Measurements from ENCODE around the gene SNED1.

Gene SNED1

DNA sequence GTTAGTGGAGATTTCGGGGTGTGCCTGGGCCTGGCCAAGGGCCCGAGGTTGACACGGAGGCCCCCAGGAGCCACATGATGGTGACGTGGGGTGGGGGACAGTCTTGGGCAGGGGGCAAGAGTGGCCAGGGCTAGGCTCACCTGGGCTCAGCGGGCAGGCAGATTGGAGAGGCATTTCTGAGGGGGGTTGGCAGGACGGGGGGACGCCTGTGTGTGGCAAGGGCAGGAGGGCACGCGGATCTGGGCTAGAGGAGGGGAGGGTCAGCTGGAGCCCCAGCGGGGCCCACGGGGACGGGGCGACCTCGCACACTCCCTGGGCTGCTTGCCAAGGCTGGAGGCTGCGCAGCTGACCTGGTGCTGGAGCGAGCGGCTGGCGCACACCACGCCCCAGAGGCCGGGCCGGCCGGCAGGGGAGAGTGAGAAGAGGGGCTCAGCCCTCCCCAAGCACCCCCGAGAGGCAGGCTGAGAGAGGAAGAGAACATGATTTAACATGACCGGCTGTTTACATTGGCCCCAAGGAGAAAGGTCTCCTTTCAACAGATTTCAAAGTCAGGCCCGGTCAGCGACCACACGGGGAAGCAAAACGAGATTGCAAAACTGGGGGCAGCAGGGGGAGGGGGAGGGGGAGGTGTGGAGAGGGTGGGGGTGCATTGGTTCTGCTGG, 38.0 kb upstream of the SNED1 start:
- peak in 1 of 2 donors; percentile 10 for DNase-seq

- DNase-seq = peak in 1 of 2 donors; percentile 36
Observed at GRCh38 chr2:240960971-240961876, 37.2 kb upstream of the SNED1 start.

GRCh38 chr2:240961910-240962299, 36.5 kb upstream of the SNED1 start:
- DNase-seq = no peak

DNA sequence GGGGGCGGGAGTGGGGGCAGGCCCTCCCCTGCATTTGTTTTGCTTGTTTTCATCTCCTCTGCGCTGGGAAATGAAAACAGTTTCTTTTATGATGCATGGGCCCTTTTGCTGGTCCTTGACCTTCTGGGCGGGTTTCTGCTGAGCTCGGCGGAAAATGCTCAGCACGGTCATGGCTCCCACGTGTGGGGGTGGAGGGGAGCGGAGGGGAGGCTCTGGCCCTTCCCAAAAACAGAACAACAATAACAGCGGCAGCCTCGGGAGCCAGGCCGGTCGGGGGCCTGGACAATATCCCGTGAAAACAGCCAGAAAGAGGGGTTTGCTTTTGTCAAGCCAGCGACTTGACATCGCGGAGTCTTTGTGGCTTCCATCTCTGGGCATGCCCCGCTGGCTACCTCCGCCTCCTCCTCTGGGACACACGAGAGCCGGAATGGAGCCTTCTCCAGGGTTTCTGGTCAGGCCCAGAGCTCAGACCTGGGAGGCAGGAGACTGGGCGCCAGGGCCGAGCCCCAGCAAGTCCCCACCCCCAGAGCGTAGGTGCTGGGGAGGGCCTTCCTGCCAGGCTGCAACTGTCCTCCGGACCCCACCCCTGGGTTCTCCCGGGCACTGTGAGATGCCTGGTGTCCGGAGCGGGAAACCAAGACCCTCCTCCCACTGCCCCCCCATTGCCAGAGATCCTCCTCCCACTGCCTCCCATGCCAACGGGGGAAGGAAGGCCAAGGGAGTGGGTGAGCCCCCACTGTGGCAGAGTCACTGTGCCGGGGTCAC, 35.9 kb upstream of the SNED1 start:
- peak in 1 of 2 donors; percentile 10 for DNase-seq

- no peak for DNase-seq
Observed at GRCh38 chr2:240963065-240963867, 35.2 kb upstream of the SNED1 start.

GRCh38 chr2:240963868-240964703, 34.3 kb upstream of the SNED1 start:
- no peak for DNase-seq

DNA sequence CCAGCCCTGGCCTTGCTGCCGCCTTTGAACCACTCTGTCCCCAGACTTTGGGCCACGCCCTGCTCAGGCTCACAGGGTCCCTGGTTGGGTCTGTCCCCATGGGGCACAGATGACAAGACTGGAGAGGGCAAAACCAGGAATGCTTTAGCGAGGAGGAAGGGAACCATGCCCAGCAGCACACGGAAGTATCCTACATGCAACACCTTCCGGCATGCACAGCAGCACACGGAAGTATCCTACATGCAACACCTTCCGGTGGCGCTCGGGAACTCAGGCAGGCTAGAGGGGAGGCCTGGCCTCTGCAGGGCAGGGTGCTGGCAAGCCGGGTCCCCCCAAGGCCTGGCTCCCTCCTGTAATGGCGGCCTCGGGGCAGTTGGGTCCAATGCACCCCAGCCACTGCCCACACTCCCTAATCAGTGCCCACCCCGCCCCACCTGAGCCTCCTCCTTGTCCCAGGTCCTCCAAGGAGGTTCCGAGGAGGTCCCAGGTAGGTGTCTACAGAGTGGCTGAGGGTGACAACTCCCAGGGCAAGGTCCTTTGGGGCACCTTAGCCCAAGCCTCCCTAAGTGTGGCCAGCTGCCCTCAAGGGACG, 33.6 kb upstream of the SNED1 start:
- DNase-seq = peak in 1 of 2 donors; percentile 10

- DNase-seq = peak; percentile 39 to 52
Observed at GRCh38 chr2:240965296-240965904, 33.0 kb upstream of the SNED1 start.

DNA sequence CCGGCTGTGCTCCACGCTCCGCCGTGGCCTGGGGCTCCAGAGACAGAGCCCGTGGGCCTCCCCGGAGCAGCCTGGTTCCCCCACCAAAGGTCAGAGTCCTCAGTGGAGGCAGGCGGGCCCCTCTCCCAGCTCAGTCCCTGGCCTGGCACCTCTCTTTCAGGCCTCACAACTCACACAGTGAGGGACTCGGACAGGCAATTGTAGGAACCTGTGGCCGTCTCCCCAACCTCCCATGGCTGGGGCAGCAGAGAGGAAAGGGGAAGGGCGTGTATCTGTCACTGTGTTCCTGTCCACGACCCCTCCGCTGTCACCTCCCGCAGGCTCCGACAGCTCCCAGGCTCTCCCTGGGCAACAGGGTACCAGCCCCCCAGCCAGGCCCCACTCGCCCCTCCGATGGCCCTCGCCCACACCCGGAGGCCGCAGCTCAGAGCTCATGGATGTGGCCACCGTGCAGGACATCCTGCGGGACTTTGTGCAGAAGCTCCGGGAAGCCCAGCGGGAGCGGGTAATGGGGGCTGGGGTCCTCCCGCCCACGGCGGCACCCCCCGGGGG, 32.4 kb upstream of the SNED1 start:
- peak in 1 of 2 donors; percentile 28 for DNase-seq

DNA sequence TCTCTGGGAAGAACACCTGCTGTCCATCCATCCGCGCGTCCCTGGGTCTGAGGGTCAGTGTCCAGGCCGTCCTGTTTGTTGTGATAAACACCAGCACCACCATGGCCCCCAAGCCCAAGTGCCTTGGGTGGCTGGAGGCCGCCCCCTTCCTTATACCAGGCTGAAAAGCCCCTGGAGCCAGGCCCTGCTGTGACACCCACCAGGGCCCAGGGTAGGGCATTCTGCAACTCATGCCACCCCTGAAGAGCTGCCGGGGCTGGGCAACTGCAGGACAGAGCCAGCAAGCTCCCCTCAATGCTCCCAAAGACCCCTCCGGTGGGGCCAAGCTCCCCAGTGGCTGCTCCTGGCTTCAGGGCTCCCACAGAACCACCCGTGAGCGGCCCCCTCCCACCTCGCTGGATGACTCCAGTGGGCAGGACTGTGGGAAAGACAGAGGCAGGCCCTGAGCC, 31.9 kb upstream of the SNED1 start:
- DNase-seq = no peak

GRCh38 chr2:240966906-240967680, 31.3 kb upstream of the SNED1 start:
- no peak for DNase-seq

DNA sequence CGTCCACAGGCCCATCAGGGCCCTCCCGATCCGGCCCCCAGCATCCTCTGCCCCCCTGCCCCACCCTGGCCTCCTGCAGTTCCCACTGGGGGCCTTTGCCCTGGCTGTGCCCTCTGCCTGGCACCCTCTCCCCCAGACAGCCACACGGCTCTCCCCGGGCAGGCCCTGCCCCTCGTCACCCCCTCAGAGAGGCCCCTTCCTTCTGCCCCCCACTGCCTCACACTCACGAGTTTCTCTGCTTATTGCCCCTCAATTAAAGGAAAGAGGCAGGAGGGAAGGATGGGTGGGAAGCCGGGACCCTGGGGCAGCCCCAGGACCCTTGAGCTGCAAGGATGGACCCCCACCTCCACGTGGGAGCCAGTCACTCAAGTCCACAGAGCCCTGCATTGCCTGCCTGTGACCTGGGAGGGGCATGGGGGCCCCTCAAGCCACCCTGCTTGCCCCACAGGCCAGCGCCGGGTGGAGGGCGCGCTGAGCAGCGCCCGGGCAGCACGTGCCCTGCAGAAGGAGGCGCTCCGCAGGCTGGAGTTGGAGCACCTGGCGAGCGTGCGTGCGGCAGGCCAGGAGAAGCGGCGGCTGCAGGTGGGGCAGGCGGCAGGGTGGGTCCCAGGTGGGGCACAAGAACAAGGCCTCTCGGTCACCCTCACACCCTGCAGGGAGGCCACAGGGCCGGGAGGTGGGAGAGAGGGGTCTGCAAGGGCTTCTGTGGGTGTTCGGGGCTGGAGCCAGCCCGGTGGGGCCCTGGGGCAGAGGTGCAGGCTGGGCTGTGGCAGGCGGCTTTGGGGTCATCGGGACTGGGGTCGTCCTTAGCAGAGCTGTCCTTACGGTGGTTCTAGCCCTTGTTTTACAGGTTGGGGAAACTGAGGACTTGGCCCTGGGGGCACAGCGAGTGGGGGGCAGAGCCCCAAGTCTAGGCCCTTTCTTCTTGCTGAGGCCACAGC, 30.5 kb upstream of the SNED1 start:
- DNase-seq = no peak

DNA sequence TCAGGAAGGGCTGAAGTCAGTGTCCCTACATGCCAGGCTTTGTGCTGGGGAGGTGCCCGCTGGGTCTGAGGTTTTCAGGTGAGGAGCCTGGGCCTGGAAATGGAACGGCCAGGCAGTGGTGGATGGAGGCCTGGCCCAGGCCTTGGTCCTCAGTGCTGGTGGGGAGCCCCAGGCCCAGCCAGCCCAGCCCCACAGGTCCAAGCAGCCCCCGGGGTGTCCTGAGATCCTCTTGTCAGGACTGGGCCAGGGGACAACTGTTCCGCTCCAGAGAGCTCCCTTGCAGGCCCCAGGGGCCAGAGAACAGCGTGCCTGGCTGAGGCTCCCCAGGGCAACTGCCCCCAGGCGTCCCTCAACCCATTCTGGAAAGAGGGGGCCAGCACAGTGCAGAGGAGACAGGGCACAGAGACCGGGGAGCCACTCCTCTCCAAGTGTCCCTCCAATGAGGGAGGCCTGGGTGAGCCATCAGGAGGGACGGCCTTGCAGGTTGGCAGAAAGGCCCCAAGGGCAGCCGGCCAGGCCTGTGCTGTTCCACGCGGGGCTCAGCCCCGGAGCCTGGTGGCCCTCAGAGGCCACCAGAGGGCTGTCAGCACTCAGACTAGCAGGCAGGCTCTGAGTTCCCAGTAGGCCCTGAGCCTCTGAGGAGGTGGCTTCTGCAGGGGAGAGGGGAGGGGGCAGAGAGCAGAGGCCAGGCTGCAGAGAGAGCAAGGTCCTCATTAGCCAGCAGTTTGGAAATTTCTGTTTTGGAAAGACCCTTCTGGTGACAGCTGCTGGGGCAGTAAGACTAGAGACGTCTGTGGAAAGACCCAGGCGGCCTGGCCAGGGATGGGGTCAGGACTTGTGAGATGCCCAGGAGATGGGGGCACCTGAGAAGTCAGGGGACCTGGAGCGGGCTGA, 29.4 kb upstream of the SNED1 start:
- DNase-seq = no peak

DNA sequence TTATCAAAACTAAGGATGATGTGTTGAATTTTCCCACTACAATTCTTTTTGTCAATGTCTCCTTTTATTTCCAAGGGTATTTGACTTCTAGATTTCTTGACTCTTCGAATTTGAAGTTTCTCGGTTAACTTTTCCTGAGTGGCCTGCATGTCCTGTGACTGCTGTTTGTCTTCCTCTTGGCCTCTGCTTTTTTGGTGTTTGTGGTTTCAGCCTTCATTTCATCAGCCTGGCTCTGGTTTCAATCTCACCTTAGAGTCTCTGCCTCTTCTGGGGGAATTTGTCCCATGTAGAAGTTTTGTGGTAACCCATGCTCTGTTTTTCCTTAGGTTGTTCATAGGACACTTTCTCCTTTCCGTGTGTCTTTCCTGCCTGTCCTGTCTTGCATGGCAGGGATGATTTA, 28.3 kb upstream of the SNED1 start:
- DNase-seq = no peak

GRCh38 chr2:240970816-240971215, 27.6 kb upstream of the SNED1 start:
- DNase-seq = no peak

DNA sequence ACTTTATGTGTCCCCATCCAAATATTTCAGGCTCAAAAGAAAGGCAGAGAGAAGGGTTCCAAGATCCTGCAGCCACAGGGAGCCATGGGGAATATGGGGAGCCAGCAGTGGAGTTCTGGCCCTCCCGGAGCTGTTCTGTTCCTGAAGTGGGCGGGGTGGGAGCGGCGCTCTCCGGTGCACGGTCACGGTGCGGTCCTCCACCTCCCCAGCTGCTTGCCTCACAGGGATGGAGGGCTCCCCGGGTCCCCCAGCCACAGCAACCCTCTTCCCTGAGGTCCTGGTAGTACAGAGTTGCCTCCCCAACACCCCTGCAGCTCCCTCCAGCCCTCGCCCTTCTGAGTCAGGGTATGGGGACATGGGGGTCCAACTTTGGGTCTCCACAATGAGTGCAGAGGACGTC, 26.2 kb upstream of the SNED1 start:
- DNase-seq = no peak

Data from inflammatory macrophage treated with lipopolysaccharide for 1 hour (primary cell).